Esophagus muscularis mucosa (tissue), 3 donors: Measurements from ENCODE around the gene LRRC7.
"Not testable (repeated sequence)": the region's sequence is repeated elsewhere in the genome, so short reads cannot be mapped to it uniquely, and the experiment has no call there.

Experiments
- CTCF ChIP-seq, 3 experiments: fragments of 200-600 bp in 2 of 3; fragments of 450-650 bp in 1 of 3; sonication (generic) in 2 of 3; IDR thresholded peaks; one replicate each; pipeline ENCODE4 v1.5.1; 2017 to 2019; ENCODE audit warnings: antibody characterized with exemption in 3 of 3, mild to moderate bottlenecking in 2 of 3, moderate library complexity in 1 of 3
- POLR2A ChIP-seq: fragments of 450-650 bp; IDR thresholded peaks from one replicate; pipeline ENCODE4 v1.6.1; 2017; ENCODE audit warnings: antibody characterized with exemption, moderate library complexity, mild to moderate bottlenecking, low read depth
- POLR2AphosphoS5 ChIP-seq, 2 donors: sonication (generic); formaldehyde crosslinking; IDR thresholded peaks; one replicate each; pipeline ENCODE4 v1.6.1; 2017; ENCODE audit warnings: antibody characterized with exemption in 2 of 2

GRCh38 chr1:69928234-69928633 is 360.5 kb downstream of the LRRC7 start:
- not testable (repeated sequence) for TF ChIP-seq CTCF (IDR thresholded peaks at IDR 0.05); POLR2AphosphoS5 (IDR thresholded peaks at IDR 0.05); POLR2A
